Activated CD8-positive, alpha-beta memory T cell treated with anti-CD3 and anti-CD28 coated beads, Interleukin-2, amount 10 ng/mL, durations not matched to agents 7 days and 5 days (primary cell): Measurements from ENCODE around the gene PLA2G2D. TPM values are rescaled to one million over a fixed set of nuclear protein-coding genes. Genes with fewer than 3 reads are reported as not detected.
"Not testable (repeated sequence)": the region's sequence is repeated elsewhere in the genome, so short reads cannot be mapped to it uniquely, and the experiment has no call there.

Experiments
- ATAC-seq: fragments of 150-1000 bp; cut with Tn5 transposase; one replicate; pipeline ENCODE4 v1.10.0; 2021; ENCODE audit warnings: moderate library complexity
- CTCF ChIA-PET: fragments of 350-600 bp; sonication (Branson Sonifier 250); formaldehyde crosslinking; loops from one replicate; lab custom pipeline; 2021; ENCODE audit warnings: antibody characterized with exemption; lab: Charles Lee
- DNase-seq: peaks from one replicate; pipeline ENCODE4 v3.0.0-alpha.2; 2020
- H3K27ac Mint-ChIP-seq: one replicate; pipeline ENCODE4 v1.8.0; 2021; ENCODE audit warnings: mild to moderate bottlenecking, mixed read lengths
- H3K27me3 Mint-ChIP-seq: one replicate; pipeline ENCODE4 v1.8.0; 2021; ENCODE audit warnings: mixed read lengths
- H3K36me3 Mint-ChIP-seq: one replicate; pipeline ENCODE4 v1.8.0; 2021; ENCODE audit warnings: mild to moderate bottlenecking, mixed read lengths
- H3K4me1 Mint-ChIP-seq: one replicate; pipeline ENCODE4 v1.8.0; 2021; ENCODE audit warnings: mixed read lengths
- H3K4me3 Mint-ChIP-seq: one replicate; pipeline ENCODE4 v1.8.0; 2021; ENCODE audit warnings: mild to moderate bottlenecking, moderate library complexity, mixed read lengths
- H3K9me3 Mint-ChIP-seq: one replicate; pipeline ENCODE4 v1.8.0; 2022; ENCODE audit warnings: low read depth, mixed read lengths
- total RNA-seq, 2 experiments: library from RNA; stranded (reverse); gene quantifications; one replicate each; pipeline ENCODE4 v1.2.3, GENCODE V29; 2021

The PLA2G2D gene
- total RNA-seq, 2 experiments from 2014 or later: not detected

DNA sequence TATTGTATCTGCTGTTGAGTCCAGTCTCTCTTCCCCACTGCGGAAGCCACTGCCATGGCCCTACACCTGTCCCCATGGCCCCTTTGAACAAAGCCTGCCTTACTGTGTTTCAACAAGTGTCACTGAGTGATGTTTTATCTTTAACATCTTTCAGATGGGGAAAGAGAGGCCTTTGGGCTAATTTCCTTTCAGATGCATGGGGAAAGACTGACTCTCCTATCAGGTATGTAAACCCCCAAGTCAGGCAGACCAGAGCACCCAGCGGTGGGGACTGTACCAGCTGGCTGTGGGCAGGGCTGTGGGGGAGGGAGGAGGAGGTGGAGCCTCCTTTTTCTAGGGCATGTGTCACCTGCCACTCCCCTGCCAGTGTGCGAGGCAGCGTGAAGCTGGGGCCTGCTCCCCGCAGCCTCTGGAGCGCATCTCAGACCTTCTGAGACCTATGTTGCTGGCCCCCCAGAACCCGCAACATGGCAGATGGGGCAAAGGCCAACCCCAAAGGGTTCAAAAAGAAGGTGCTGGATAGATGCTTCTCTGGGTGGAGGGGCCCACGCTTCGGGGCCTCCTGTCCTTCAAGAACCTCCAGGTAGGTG, 19.7 kb upstream of the PLA2G2D start, which contains the start of gene PLA2G2F:
PLA2G2F (plus strand) TSS at position 363 of the 590 bp plus-strand sequence; CDS start at position 468, 105 bp downstream.
- H3K36me3 Mint-ChIP-seq: no peaks in the 10 kb centered on the region
- ATAC-seq (no peak), DNase-seq (no peak)
- H3K4me3 Mint-ChIP-seq: no peak within 1 kb of the TSS
- H3K27me3 Mint-ChIP-seq: peaks cover 11% of the 10 kb centered on the region
- H3K9me3 Mint-ChIP-seq: no peaks in the 10 kb centered on the region
- H3K27ac Mint-ChIP-seq: no peak within 1 kb of the TSS
- no peaks in the 10 kb centered on the region for H3K4me1 Mint-ChIP-seq
- CTCF ChIA-PET: no interaction called here

DNA sequence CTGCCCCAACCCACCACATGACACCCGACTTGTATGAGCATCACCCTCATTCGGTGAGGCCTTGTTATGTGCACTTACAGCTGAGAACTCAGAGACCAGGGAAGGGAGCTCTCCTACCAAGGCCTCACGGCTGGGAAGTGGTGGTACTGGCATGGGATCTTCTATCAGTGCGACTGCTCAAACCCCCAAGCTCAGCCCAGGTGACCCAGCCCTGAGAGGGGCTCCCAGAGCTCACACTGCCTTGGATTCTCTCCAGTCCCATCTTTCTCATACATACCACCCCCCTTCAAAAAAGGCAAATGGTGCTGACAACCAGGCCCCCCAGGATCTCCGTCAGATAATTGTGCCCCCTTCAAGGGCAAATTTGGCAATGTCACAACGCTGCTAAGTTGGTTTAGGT, 19.0 kb upstream of the PLA2G2D start:
- H3K27me3 Mint-ChIP-seq: peaks cover 15% of the 10 kb centered on the region
- CTCF ChIA-PET: no interaction called here
- H3K36me3 Mint-ChIP-seq: no peaks in the 10 kb centered on the region
- no peak overlapping the region for H3K27ac Mint-ChIP-seq
- H3K4me3 Mint-ChIP-seq: no peak overlapping the region
- DNase-seq: no peak
- H3K4me1 Mint-ChIP-seq: no peaks in the 10 kb centered on the region
- H3K9me3 Mint-ChIP-seq: no peaks in the 10 kb centered on the region
- no peak for ATAC-seq

DNA sequence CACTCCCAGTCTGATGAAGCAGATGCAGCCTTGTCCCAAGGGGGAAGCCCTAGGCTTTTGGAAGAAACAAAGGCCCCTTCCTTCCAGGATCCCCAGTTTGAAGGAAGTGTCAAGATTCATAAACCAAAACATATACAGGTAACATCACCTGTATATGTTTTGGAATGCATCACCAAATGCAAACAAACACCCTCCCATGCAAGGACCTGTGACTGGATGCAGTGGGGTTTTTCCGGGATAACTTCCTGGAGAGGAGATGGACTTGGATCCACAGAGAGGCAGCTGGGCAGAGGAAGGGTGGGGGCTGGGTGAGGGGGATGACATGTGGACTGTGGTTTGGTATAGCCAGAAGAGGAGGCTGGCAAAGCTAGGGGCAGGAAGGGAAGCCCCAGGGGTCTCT, 18.3 kb upstream of the PLA2G2D start:
- Mint-ChIP-seq H3K9me3 (no peaks in the 10 kb centered on the region), H3K27ac (no peak overlapping the region), H3K27me3 (peaks cover 19% of the 10 kb centered on the region), H3K4me3 (no peak overlapping the region), H3K36me3 (no peaks in the 10 kb centered on the region), H3K4me1 (no peaks in the 10 kb centered on the region)
- CTCF ChIA-PET: no interaction called here
- DNase-seq: no peak
- ATAC-seq: no peak

GRCh38 chr1:20137055-20137454, 17.7 kb upstream of the PLA2G2D start:
- H3K9me3 Mint-ChIP-seq: no peaks in the 10 kb centered on the region
- no peak overlapping the region for H3K4me3 Mint-ChIP-seq
- H3K27me3 Mint-ChIP-seq: peaks cover 23% of the 10 kb centered on the region
- ATAC-seq: no peak
- CTCF ChIA-PET: no interaction called here
- no peaks in the 10 kb centered on the region for H3K36me3 Mint-ChIP-seq
- DNase-seq: no peak
- H3K27ac Mint-ChIP-seq: no peak overlapping the region
- H3K4me1 Mint-ChIP-seq: no peaks in the 10 kb centered on the region

- Mint-ChIP-seq H3K4me1 (no peaks in the 10 kb centered on the region), H3K36me3 (no peaks in the 10 kb centered on the region), H3K27ac (no peak overlapping the region), H3K4me3 (no peak overlapping the region), H3K9me3 (no peaks in the 10 kb centered on the region), H3K27me3 (peaks cover 28% of the 10 kb centered on the region)
- no peak for DNase-seq
- no peak for ATAC-seq
- CTCF ChIA-PET: no interaction called here
Observed at GRCh38 chr1:20136249-20136648, 16.9 kb upstream of the PLA2G2D start.

- no peak overlapping the region for H3K4me3 Mint-ChIP-seq
- H3K36me3 Mint-ChIP-seq: no peaks in the 10 kb centered on the region
- no peaks in the 10 kb centered on the region for H3K4me1 Mint-ChIP-seq
- H3K9me3 Mint-ChIP-seq: no peaks in the 10 kb centered on the region
- ATAC-seq (no peak), DNase-seq (no peak)
- H3K27ac Mint-ChIP-seq: no peak overlapping the region
- CTCF ChIA-PET: no interaction called here
- H3K27me3 Mint-ChIP-seq: peaks cover 29% of the 10 kb centered on the region
Observed at GRCh38 chr1:20134995-20135394, 15.7 kb upstream of the PLA2G2D start.

GRCh38 chr1:20130518-20130917, 11.2 kb upstream of the PLA2G2D start:
- H3K9me3 Mint-ChIP-seq, H3K4me1 Mint-ChIP-seq, CTCF ChIA-PET, ATAC-seq, H3K4me3 Mint-ChIP-seq, DNase-seq, H3K36me3 Mint-ChIP-seq, H3K27ac Mint-ChIP-seq: not testable (repeated sequence)
- peaks cover 23% of the 10 kb centered on the region for H3K27me3 Mint-ChIP-seq

DNA sequence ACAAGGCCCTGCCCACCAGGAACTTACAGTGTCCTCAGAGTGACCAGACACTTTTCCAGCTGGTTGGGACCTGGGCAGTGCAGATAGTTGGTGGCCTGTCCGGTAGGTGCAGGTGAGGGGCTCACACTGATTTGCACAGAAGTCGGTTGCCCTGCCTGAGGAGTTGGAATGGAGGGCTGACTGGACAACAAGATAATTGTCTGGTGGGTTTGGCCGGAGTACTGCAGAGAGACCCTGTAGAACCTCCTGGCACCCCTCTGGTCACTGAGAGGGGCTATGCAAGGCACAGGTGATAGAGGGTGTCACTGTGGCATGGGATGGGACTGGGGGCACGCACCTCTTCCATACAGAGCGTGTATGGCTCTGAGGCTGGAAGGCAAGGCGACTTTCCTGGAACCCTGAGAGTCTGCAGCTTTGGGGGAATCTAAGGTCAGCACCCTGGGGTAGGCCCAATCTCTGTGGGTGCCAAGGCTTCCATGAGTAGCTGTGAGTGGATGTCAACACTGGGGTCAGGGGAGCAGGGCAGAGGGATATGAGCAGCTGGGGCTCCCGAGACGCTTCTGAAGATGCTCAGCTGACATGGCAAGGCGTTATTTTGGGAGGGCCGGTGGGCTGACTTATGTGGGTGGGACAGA, 7.6 kb upstream of the PLA2G2D start:
- Mint-ChIP-seq H3K27ac (no peak overlapping the region), H3K9me3 (no peaks in the 10 kb centered on the region), H3K4me1 (peaks cover 2% of the 10 kb centered on the region), H3K4me3 (no peak overlapping the region), H3K27me3 (peaks cover 12% of the 10 kb centered on the region), H3K36me3 (no peaks in the 10 kb centered on the region)
- ATAC-seq (no peak), DNase-seq (no peak)
- CTCF ChIA-PET: no interaction called here

DNA sequence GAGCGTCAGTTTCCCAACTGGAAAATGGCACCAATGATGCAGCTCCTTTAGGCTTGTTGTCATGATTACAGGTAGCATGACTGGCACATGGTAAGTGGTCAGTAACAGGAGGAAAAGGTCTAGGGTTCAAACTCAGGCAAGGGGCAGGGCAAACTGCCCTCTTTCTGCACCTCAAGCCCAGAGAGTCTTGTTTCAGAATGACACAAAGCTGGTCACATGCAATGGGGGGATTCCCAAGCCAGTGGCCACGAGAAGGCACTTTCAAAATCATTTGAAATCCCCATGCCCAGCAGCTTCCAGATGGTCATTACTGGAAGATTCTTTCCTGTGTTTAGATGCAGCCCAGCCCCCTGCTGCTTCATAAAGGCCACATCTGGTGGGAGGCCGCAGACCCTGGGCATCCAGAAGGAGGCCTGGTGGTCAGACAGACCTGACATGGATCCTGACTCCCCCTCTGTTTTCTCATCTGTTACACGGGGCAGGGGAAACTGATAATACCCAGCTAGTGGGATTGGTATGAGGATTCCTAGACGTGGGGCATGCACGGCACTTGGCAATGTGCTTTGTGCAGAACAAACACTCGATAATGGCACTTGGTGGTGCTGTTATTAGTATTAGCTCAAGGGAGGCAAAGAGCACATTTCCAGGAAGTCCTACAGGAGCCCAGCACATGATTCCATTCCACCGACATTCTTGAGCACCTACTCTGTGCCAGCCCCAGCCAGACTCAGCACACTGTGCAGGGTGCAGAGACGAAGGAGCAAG, 6.9 kb upstream of the PLA2G2D start:
- H3K4me1 Mint-ChIP-seq: peaks cover 2% of the 10 kb centered on the region
- H3K9me3 Mint-ChIP-seq: no peaks in the 10 kb centered on the region
- no peak for ATAC-seq

GRCh38 chr1:20125100-20125499, 5.8 kb upstream of the PLA2G2D start:
- Mint-ChIP-seq H3K4me3 (no peak overlapping the region), H3K27me3 (peaks cover 18% of the 10 kb centered on the region), H3K27ac (no peak overlapping the region), H3K4me1 (peaks cover 2% of the 10 kb centered on the region), H3K36me3 (no peaks in the 10 kb centered on the region), H3K9me3 (no peaks in the 10 kb centered on the region)
- no peak for DNase-seq
- ATAC-seq: no peak
- CTCF ChIA-PET: no interaction called here

More for the DNA sequence above, 6.9 kb upstream of the PLA2G2D start:
- CTCF ChIA-PET: no interaction called here
- H3K27me3 Mint-ChIP-seq: peaks cover 10% of the 10 kb centered on the region
- no peak overlapping the region for H3K4me3 Mint-ChIP-seq
- H3K36me3 Mint-ChIP-seq: no peaks in the 10 kb centered on the region
- no peak for DNase-seq
- H3K27ac Mint-ChIP-seq: no peak overlapping the region

GRCh38 chr1:20124456-20125057, 5.2 kb upstream of the PLA2G2D start:
- H3K27ac Mint-ChIP-seq: no peak overlapping the region
- H3K4me3 Mint-ChIP-seq: no peak overlapping the region
- no peaks in the 10 kb centered on the region for H3K9me3 Mint-ChIP-seq
- ATAC-seq (no peak), DNase-seq (no peak)
- H3K27me3 Mint-ChIP-seq: peaks cover 20% of the 10 kb centered on the region
- CTCF ChIA-PET: no interaction called here
- peaks cover 2% of the 10 kb centered on the region for H3K4me1 Mint-ChIP-seq
- H3K36me3 Mint-ChIP-seq: no peaks in the 10 kb centered on the region

GRCh38 chr1:20123722-20124455, 4.6 kb upstream of the PLA2G2D start:
- H3K27me3 Mint-ChIP-seq: peaks cover 20% of the 10 kb centered on the region
- no peaks in the 10 kb centered on the region for H3K9me3 Mint-ChIP-seq
- ATAC-seq (no peak), DNase-seq (no peak)
- no peaks in the 10 kb centered on the region for H3K36me3 Mint-ChIP-seq
- H3K4me3 Mint-ChIP-seq: no peak overlapping the region
- H3K27ac Mint-ChIP-seq: no peak overlapping the region
- H3K4me1 Mint-ChIP-seq: peaks cover 2% of the 10 kb centered on the region
- CTCF ChIA-PET: no interaction called here

- CTCF ChIA-PET: no interaction called here
Observed at GRCh38 chr1:20120796-20121195, 1.5 kb upstream of the PLA2G2D start.

More at GRCh38 chr1:20120796-20121195, 1.5 kb upstream of the PLA2G2D start:
- Mint-ChIP-seq H3K4me1 (peaks cover under 1% of the 10 kb centered on the region), H3K9me3 (no peaks in the 10 kb centered on the region), H3K27ac (no peak overlapping the region), H3K4me3 (no peak overlapping the region), H3K36me3 (no peaks in the 10 kb centered on the region), H3K27me3 (peaks cover 29% of the 10 kb centered on the region)
- no peak for ATAC-seq
- no peak for DNase-seq
